Endodermal cell (in vitro differentiated cells): ENCODE measurements around the gene ZNF575. TPM values are rescaled to one million over a fixed set of nuclear protein-coding genes. Genes with fewer than 3 reads are reported as not detected.

Source experiments
- DNase-seq: peaks from one replicate; pipeline ENCODE4 v3.0.0-alpha.2; 2017
- H3K27ac ChIP-seq: 2 replicates; pipeline ENCODE4 v1.5.1; 2013; ENCODE audit warnings: mild to moderate bottlenecking, low read depth, low read length, moderate library complexity
- H3K27me3 ChIP-seq: 2 replicates; pipeline ENCODE4 v1.6.1; 2013; ENCODE audit warnings: mild to moderate bottlenecking, low read length, moderate library complexity; ENCODE audit not compliant: insufficient read depth, control insufficient read depth, poor library complexity, severe bottlenecking
- H3K36me3 ChIP-seq: 2 replicates; pipeline ENCODE4 v1.7.0; 2013; ENCODE audit warnings: mild to moderate bottlenecking, low read length, moderate library complexity; ENCODE audit not compliant: control insufficient read depth, insufficient read depth
- H3K4me1 ChIP-seq: one replicate; pipeline ENCODE4 v1.7.0; 2013; ENCODE audit warnings: low read length; ENCODE audit not compliant: control insufficient read depth, insufficient read depth
- H3K4me3 ChIP-seq: 2 replicates; pipeline ENCODE4 v1.5.1; 2013; ENCODE audit warnings: mild to moderate bottlenecking, low read length, moderate library complexity
- H3K9ac ChIP-seq: 2 replicates; pipeline ENCODE4 v1.6.1; 2013; ENCODE audit warnings: mild to moderate bottlenecking, low read length, moderate library complexity; ENCODE audit not compliant: poor library complexity, severe bottlenecking; ENCODE audit errors: extremely low read depth
- H3K9me3 ChIP-seq: 2 replicates; pipeline ENCODE4 v1.6.1; 2013; ENCODE audit warnings: mild to moderate bottlenecking, low read length, moderate library complexity; ENCODE audit not compliant: control insufficient read depth
- H3K27ac Mint-ChIP-seq: 2 replicates; pipeline ENCODE4 v1.8.0; 2020; ENCODE audit warnings: mixed read lengths
- H3K27me3 Mint-ChIP-seq: 2 replicates; pipeline ENCODE4 v1.8.0; 2021; ENCODE audit warnings: mild to moderate bottlenecking, mixed read lengths; ENCODE audit not compliant: insufficient read depth
- H3K36me3 Mint-ChIP-seq: 2 replicates; pipeline ENCODE4 v1.8.0; 2020; ENCODE audit warnings: low read depth, mixed read lengths
- H3K4me1 Mint-ChIP-seq: 2 replicates; pipeline ENCODE4 v1.8.0; 2020; ENCODE audit warnings: mixed read lengths
- H3K4me3 Mint-ChIP-seq: 2 replicates; pipeline ENCODE4 v1.8.0; 2020; ENCODE audit warnings: mild to moderate bottlenecking, moderate library complexity, mixed read lengths
- H3K9me3 Mint-ChIP-seq: 2 replicates; pipeline ENCODE4 v1.8.0; 2020; ENCODE audit warnings: mild to moderate bottlenecking, mixed read lengths
- CTCF ChIP-seq: fragments of 200-600 bp; sonication (generic); conservative IDR thresholded peaks from 2 replicates; pipeline ENCODE4 v1.5.0; 2021; ENCODE audit warnings: antibody characterized with exemption, mild to moderate bottlenecking
- WGBS, 2 experiments: methylation state at CpG; one replicate each; pipeline versions ENCODE4 v1.1.5 to v1.1.7; 2013; ENCODE audit warnings: missing lambda C conversion rate in 2 of 2, mixed read lengths in 1 of 2; ENCODE audit not compliant: insufficient coverage in 1 of 2, insufficient read length in 1 of 2; 5-methylcytosine and 5-hydroxymethylcytosine counted together
- total RNA-seq, 2 donors: library from RNA; stranded (reverse); fragmentation: NEBNext Ultra II Directional in 1 of 2; extraction: Animal tissue kit (Norgen Biotek cat#: 25700) in 1 of 2; gene quantifications; 2 replicates in 1 of 2; 3 replicates in 1 of 2; pipeline ENCODE4 v1.2.1, GENCODE V29; 2021

Gene ZNF575
- total RNA-seq, 2 donors from 2014 or later, result 0.22 TPM

- Mint-ChIP-seq H3K27ac (peak overlapping the region; percentile 80), H3K9me3 (no peaks in the 10 kb centered on the region), H3K4me1 (no peaks in the 10 kb centered on the region), H3K36me3 (peaks cover 53% of the 10 kb centered on the region), H3K4me3 (no peak overlapping the region), H3K27me3 (no peaks in the 10 kb centered on the region)
- Histone ChIP-seq H3K9ac (no peak overlapping the region), H3K4me1 (no peaks in the 10 kb centered on the region), H3K9me3 (no peaks in the 10 kb centered on the region), H3K27ac (no peak overlapping the region), H3K4me3 (no peak overlapping the region), H3K36me3 (peaks cover 47% of the 10 kb centered on the region), H3K27me3 (no peaks in the 10 kb centered on the region)
- peak; percentile 97 for DNase-seq
- WGBS, 2 experiments, result 45 to 50% methylated on average over 4 to 8 of the region's 8 CpGs
- TF ChIP-seq CTCF, result peak; percentile 86
Observed at GRCh38 chr19:43555185-43555770, 22.3 kb downstream of the ZNF575 start.

GRCh38 chr19:43560687-43561086 lies 27.7 kb downstream of the ZNF575 start:
- Mint-ChIP-seq H3K9me3 (no peaks in the 10 kb centered on the region), H3K4me3 (no peak overlapping the region), H3K27me3 (no peaks in the 10 kb centered on the region), H3K36me3 (peaks cover 43% of the 10 kb centered on the region), H3K27ac (peak overlapping the region; percentile 37), H3K4me1 (no peaks in the 10 kb centered on the region)
- Histone ChIP-seq H3K9ac (no peak overlapping the region), H3K4me3 (no peak overlapping the region), H3K27me3 (no peaks in the 10 kb centered on the region), H3K27ac (no peak overlapping the region), H3K36me3 (peaks cover 15% of the 10 kb centered on the region), H3K4me1 (no peaks in the 10 kb centered on the region), H3K9me3 (no peaks in the 10 kb centered on the region)
- TF ChIP-seq CTCF, result peak; percentile 41
- peak; percentile 53 for DNase-seq
- 88 to 92% methylated on average over 5 to 6 of the region's 6 CpGs for WGBS, 2 experiments

- Histone ChIP-seq H3K9me3 (no peaks in the 10 kb centered on the region), H3K36me3 (peaks cover 11% of the 10 kb centered on the region), H3K4me1 (no peaks in the 10 kb centered on the region), H3K9ac (no peak overlapping the region), H3K27me3 (no peaks in the 10 kb centered on the region), H3K27ac (no peak overlapping the region), H3K4me3 (no peak overlapping the region)
- peaks cover 43% of the 10 kb centered on the region for H3K36me3 Mint-ChIP-seq
- DNase-seq, result no peak
- peak overlapping the region; percentile 37 for H3K27ac Mint-ChIP-seq
- no peak overlapping the region for H3K4me3 Mint-ChIP-seq
- TF ChIP-seq CTCF, result no peak
- 95 to 96% methylated on average over 11 to 12 of the region's 12 CpGs for WGBS, 2 experiments
- H3K27me3 Mint-ChIP-seq, result no peaks in the 10 kb centered on the region
- H3K9me3 Mint-ChIP-seq, result no peaks in the 10 kb centered on the region
- H3K4me1 Mint-ChIP-seq, result no peaks in the 10 kb centered on the region
Observed at GRCh38 chr19:43561139-43561970, 28.4 kb downstream of the ZNF575 start.
